ENCODE measurements around the gene COL18A1. TPM values are rescaled to one million over a fixed set of nuclear protein-coding genes. Genes with fewer than 3 reads are reported as not detected.

The COL18A1 gene
- total RNA-seq, 1 experiment from 2014 or later: 55.9 TPM

GRCh38 chr21:45451771-45452182, 46.8 kb downstream of the COL18A1 start:
- H3K4me1 ChIP-seq (replicated peaks): peaks cover 11% of the 10 kb centered on the region
- no peak overlapping the region for H3K4me3 ChIP-seq
- H3K27me3 ChIP-seq (replicated peaks): no peaks in the 10 kb centered on the region
- H3K9me3 ChIP-seq (replicated peaks): peaks cover 7% of the 10 kb centered on the region
- no peaks in the 10 kb centered on the region for H3K36me3 ChIP-seq
- no peak overlapping the region for H3K27ac ChIP-seq
- DNase-seq (ENCODE audit: low read depth in 1 of 2, low spot score in 2 of 2): no peak

- H3K9me3 ChIP-seq (replicated peaks): peaks cover 5% of the 10 kb centered on the region
- peaks cover 11% of the 10 kb centered on the region for H3K4me1 ChIP-seq (replicated peaks)
- no peak for DNase-seq (ENCODE audit: low read depth in 1 of 2, low spot score in 2 of 2)
- no peaks in the 10 kb centered on the region for H3K36me3 ChIP-seq
- H3K27ac ChIP-seq: no peak overlapping the region
- no peak overlapping the region for H3K4me3 ChIP-seq
- H3K27me3 ChIP-seq (replicated peaks): no peaks in the 10 kb centered on the region
Observed at GRCh38 chr21:45452696-45453307, 47.8 kb downstream of the COL18A1 start.

- no peaks in the 10 kb centered on the region for H3K27me3 ChIP-seq (replicated peaks)
- no peak overlapping the region for H3K4me3 ChIP-seq
- peaks cover 5% of the 10 kb centered on the region for H3K9me3 ChIP-seq (replicated peaks)
- no peak for DNase-seq (ENCODE audit: low read depth in 1 of 2, low spot score in 2 of 2)
- H3K36me3 ChIP-seq: no peaks in the 10 kb centered on the region
- no peak overlapping the region for H3K27ac ChIP-seq
- peaks cover 11% of the 10 kb centered on the region for H3K4me1 ChIP-seq (replicated peaks)
Observed at GRCh38 chr21:45453308-45453950, 48.5 kb downstream of the COL18A1 start.

GRCh38 chr21:45454060-45454925, 49.3 kb downstream of the COL18A1 start:
- H3K9me3 ChIP-seq (replicated peaks): peaks cover 5% of the 10 kb centered on the region
- peaks cover 11% of the 10 kb centered on the region for H3K4me1 ChIP-seq (replicated peaks)
- H3K4me3 ChIP-seq: no peak overlapping the region
- DNase-seq (ENCODE audit: low read depth in 1 of 2, low spot score in 2 of 2): no peak
- H3K27me3 ChIP-seq (replicated peaks): no peaks in the 10 kb centered on the region
- H3K27ac ChIP-seq: no peak overlapping the region
- no peaks in the 10 kb centered on the region for H3K36me3 ChIP-seq

- Histone ChIP-seq H3K4me1 (replicated peaks) (peaks cover 14% of the 10 kb centered on the region), H3K4me3 (no peak overlapping the region), H3K27me3 (replicated peaks) (no peaks in the 10 kb centered on the region), H3K36me3 (no peaks in the 10 kb centered on the region), H3K27ac (no peak overlapping the region), H3K9me3 (replicated peaks) (peaks cover 7% of the 10 kb centered on the region)
- DNase-seq (ENCODE audit: low read depth in 1 of 2, low spot score in 2 of 2): peak in 1 of 2 experiments; percentile 19
Observed at GRCh38 chr21:45454926-45455673, 50.1 kb downstream of the COL18A1 start.

GRCh38 chr21:45455674-45456583, 51.0 kb downstream of the COL18A1 start:
- peaks cover under 1% of the 10 kb centered on the region; the same call in 1 of the 2 replicates for H3K36me3 ChIP-seq
- no peak for DNase-seq (ENCODE audit: low read depth in 1 of 2, low spot score in 2 of 2)
- no peak overlapping the region for H3K4me3 ChIP-seq
- H3K4me1 ChIP-seq (replicated peaks): peaks cover 22% of the 10 kb centered on the region
- no peak overlapping the region for H3K27ac ChIP-seq
- H3K27me3 ChIP-seq (replicated peaks): no peaks in the 10 kb centered on the region
- peaks cover 8% of the 10 kb centered on the region for H3K9me3 ChIP-seq (replicated peaks)

- Histone ChIP-seq H3K36me3 (peaks cover 4% of the 10 kb centered on the region; the same call in 1 of the 2 replicates), H3K9me3 (replicated peaks) (peaks cover 16% of the 10 kb centered on the region), H3K4me1 (replicated peaks) (peaks cover 26% of the 10 kb centered on the region), H3K4me3 (no peak overlapping the region), H3K27me3 (replicated peaks) (no peaks in the 10 kb centered on the region), H3K27ac (no peak overlapping the region)
- no peak for DNase-seq (ENCODE audit: low read depth in 1 of 2, low spot score in 2 of 2)
Observed at GRCh38 chr21:45456584-45457160, 51.7 kb downstream of the COL18A1 start.

- Histone ChIP-seq H3K4me1 (replicated peaks) (peaks cover 26% of the 10 kb centered on the region), H3K36me3 (peaks cover 4% of the 10 kb centered on the region; the same call in 1 of the 2 replicates), H3K27ac (no peak overlapping the region), H3K4me3 (no peak overlapping the region), H3K9me3 (replicated peaks) (peaks cover 17% of the 10 kb centered on the region), H3K27me3 (replicated peaks) (no peaks in the 10 kb centered on the region)
- DNase-seq (ENCODE audit: low read depth in 1 of 2, low spot score in 2 of 2): no peak
Observed at GRCh38 chr21:45457161-45457831, 52.3 kb downstream of the COL18A1 start.

GRCh38 chr21:45457832-45458172, 52.8 kb downstream of the COL18A1 start:
- H3K4me1 ChIP-seq (replicated peaks): peaks cover 26% of the 10 kb centered on the region

GRCh38 chr21:45458281-45459170, 53.6 kb downstream of the COL18A1 start:
- Histone ChIP-seq H3K36me3 (peaks cover 4% of the 10 kb centered on the region; the same call in 1 of the 2 replicates), H3K27me3 (replicated peaks) (no peaks in the 10 kb centered on the region), H3K4me3 (no peak overlapping the region), H3K9me3 (replicated peaks) (peaks cover 12% of the 10 kb centered on the region), H3K27ac (no peak overlapping the region), H3K4me1 (replicated peaks) (peaks cover 26% of the 10 kb centered on the region)
- no peak for DNase-seq (ENCODE audit: low read depth in 1 of 2, low spot score in 2 of 2)

More at GRCh38 chr21:45457832-45458172, 52.8 kb downstream of the COL18A1 start:
- Histone ChIP-seq H3K27ac (no peak overlapping the region), H3K36me3 (peaks cover 4% of the 10 kb centered on the region; the same call in 1 of the 2 replicates), H3K4me3 (no peak overlapping the region), H3K9me3 (replicated peaks) (peaks cover 12% of the 10 kb centered on the region), H3K27me3 (replicated peaks) (no peaks in the 10 kb centered on the region)
- DNase-seq (ENCODE audit: low read depth in 1 of 2, low spot score in 2 of 2): no peak
